Measurements from ENCODE around the gene TMEM115.

TMEM115 gene

DNA sequence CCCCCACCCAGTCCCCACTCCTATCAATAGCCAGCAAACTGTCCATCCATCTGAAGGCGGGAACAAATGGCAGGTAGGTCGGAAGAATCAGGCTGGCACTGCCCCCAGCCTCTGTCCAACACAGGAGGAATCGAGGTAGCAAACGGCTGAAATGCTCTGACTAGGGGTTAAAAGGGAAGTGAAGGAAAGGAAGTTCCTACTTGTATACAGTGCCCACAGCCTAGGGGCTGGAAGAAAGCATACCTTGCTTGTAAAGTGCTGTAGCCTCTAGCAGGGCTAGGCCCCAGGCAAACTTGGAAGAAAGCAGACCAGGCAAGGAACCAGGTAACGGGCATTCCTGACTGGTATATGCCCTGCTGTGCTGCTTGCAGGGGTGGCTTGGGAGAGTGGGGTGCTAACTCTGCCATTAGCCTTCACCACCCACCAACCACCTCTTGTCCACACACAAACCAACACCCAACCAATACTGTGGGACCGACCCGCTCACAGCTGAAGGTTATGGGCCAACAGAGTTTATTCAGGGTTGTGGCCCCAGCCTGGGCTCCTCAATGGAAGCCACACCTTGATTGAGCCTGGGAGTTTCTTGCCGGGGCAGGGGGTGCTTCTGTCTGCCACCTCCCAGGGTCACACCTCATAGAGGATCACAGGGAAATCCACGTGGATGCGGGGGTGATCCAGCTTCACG is 33.7 kb downstream of the TMEM115 start:
- no peaks in the 10 kb centered on the region for H3K9me3 Mint-ChIP-seq
- peaks cover 9% of the 10 kb centered on the region for H3K36me3 Mint-ChIP-seq (ENCODE audit: low read depth)
- TF ChIP-seq, protein P1, sequence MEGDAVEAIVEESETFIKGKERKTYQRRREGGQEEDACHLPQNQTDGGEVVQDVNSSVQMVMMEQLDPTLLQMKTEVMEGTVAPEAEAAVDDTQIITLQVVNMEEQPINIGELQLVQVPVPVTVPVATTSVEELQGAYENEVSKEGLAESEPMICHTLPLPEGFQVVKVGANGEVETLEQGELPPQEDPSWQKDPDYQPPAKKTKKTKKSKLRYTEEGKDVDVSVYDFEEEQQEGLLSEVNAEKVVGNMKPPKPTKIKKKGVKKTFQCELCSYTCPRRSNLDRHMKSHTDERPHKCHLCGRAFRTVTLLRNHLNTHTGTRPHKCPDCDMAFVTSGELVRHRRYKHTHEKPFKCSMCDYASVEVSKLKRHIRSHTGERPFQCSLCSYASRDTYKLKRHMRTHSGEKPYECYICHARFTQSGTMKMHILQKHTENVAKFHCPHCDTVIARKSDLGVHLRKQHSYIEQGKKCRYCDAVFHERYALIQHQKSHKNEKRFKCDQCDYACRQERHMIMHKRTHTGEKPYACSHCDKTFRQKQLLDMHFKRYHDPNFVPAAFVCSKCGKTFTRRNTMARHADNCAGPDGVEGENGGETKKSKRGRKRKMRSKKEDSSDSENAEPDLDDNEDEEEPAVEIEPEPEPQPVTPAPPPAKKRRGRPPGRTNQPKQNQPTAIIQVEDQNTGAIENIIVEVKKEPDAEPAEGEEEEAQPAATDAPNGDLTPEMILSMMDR (IDR thresholded peaks at IDR 0.05; ENCODE audit: unreplicated experiment in 3 of 3): no peak
- H3K4me3 Mint-ChIP-seq: peak overlapping the region; percentile 51 to 99 (median 84)
- no peak overlapping the region for H3K27ac Mint-ChIP-seq
- no peaks in the 10 kb centered on the region for H3K27me3 Mint-ChIP-seq (ENCODE audit: low read depth)
- H3K4me1 Mint-ChIP-seq: peaks cover 23% of the 10 kb centered on the region

DNA sequence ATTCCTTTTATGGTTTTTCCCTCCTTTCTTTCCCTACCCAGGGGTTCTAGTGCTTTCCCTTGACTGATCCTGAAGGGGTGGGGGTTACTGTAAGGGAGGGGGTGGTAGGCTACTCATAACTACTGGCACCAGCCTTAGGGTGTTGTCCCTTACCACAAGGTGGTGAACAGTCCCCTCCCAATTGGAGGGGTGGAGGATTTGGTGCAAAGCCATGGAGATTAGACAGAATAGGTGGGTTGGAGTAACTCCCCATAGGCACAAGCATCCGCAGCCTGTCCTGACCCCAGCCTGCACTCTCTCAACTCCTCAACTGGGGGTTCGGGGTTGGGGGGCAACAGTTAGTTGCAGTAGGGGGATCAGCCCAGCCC is 34.2 kb downstream of the TMEM115 start:
- H3K27me3 Mint-ChIP-seq (ENCODE audit: low read depth): no peaks in the 10 kb centered on the region
- peaks cover 6% of the 10 kb centered on the region for H3K36me3 Mint-ChIP-seq (ENCODE audit: low read depth)
- TF ChIP-seq, protein P1 (IDR thresholded peaks at IDR 0.05; ENCODE audit: unreplicated experiment in 3 of 3): no peak
- peak overlapping the region; percentile 68 to 84 (median 80) for H3K4me3 Mint-ChIP-seq
- peaks cover 28% of the 10 kb centered on the region for H3K4me1 Mint-ChIP-seq
- peak overlapping the region in 2 of 3 experiments; percentile 87 to 99 for H3K27ac Mint-ChIP-seq
- H3K9me3 Mint-ChIP-seq: no peaks in the 10 kb centered on the region

DNA sequence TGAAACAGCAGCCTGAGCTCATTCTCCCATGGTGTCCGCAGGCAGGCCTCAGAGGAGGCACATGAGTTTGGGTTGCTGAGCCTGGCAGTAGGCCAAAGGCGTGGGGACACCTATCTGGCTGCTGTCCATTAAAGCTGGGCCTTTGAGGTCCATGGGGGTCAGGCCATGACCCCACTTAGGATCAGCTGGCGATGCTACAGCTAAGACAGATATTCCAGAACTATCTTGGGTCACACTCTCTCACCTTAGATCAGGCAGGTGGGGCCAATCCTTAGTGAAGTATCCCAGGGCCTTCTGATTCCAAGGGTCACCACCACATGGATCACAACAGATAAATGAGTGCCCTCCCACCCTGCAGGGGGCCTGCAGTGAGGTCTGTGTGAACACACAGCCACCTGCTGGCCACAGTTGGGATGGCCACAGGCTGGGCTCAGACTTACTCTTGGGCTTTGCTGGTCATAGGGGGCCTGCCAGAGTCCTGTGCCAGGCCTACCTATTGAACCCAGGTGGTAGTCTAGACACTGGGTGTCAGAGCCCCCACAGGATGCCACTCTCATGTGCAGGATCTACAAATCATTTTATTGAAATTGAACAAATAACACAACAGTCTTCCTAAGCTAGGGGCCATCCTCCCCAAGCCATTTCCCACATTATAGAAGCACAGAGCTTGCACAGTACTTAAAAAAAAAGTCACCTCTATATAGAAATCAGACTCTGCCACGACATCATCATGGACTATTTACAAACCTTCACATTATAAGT is 34.8 kb downstream of the TMEM115 start:
- TF ChIP-seq, protein P1 (IDR thresholded peaks at IDR 0.05; ENCODE audit: unreplicated experiment in 3 of 3): peak; percentile 82 to 85 (median 84)

DNA sequence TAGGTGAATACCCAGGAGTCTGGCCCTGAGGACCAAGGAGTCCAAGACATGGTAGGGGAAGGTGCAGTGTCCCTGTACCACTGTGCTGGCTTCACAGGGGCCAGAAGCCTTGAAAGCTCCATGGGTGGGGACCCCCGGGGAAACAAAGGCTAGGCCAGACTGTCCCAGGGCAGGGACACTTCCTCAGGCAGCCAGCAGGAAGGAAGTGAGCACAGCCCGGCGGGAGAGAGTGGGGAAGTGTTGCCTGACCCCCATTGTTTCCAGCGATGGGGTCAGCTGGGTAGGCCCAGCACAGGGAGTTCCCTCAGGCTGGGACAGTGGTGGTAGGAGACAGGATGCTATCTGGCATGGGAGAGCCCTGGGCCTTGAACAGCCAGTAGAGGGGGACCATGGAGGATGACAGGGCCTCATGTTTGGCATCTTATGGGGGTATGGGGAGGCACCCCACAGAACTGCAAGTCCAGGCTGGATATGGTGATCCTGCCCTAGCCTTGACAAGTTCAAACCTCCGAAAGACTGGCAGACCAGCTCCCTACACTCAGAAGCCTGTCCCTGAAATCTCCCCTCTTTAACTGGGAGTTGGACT is 35.6 kb downstream of the TMEM115 start:
- Mint-ChIP-seq H3K27ac (peak overlapping the region; percentile 99 to 100 (median 99)), H3K36me3 (ENCODE audit: low read depth) (peaks cover 14% of the 10 kb centered on the region), H3K27me3 (ENCODE audit: low read depth) (no peaks in the 10 kb centered on the region), H3K4me3 (peak overlapping the region in 2 of 3 experiments; percentile 80 to 92), H3K9me3 (no peaks in the 10 kb centered on the region), H3K4me1 (peaks cover 42% of the 10 kb centered on the region)
- TF ChIP-seq, protein P1 (IDR thresholded peaks at IDR 0.05; ENCODE audit: unreplicated experiment in 3 of 3): no peak

More for the DNA sequence above, 34.8 kb downstream of the TMEM115 start:
- Mint-ChIP-seq H3K27me3 (ENCODE audit: low read depth) (no peaks in the 10 kb centered on the region), H3K4me1 (peaks cover 34% of the 10 kb centered on the region), H3K9me3 (no peaks in the 10 kb centered on the region), H3K36me3 (ENCODE audit: low read depth) (peaks cover 6% of the 10 kb centered on the region), H3K4me3 (peak overlapping the region; percentile 68 to 84 (median 80)), H3K27ac (peak overlapping the region; percentile 86 to 99 (median 87))

DNA sequence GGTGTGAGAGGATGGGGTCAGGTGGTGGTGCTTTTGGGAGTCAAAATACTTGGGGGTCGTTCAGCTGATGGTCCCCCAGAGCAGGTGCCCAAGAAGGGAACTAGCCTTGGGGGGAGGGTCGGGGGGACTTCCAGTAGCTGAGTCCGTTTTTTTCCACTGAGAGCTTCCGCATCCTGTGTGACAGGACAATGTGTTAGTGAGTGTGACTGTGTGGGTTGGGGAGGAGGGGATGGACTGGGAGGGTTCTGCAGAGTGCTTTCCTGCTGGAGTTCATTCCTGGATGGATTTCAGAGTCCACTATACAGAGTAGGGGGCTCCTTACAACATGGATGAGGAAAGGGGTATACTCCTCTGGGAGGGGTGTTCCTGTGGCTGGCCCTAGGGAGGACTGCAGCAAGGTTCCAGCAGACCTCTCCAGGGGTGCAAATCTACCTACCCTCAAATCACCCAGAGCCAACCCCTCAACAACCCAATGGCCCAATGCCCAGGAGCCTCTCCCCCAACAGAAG is 36.2 kb downstream of the TMEM115 start:
- peaks cover 20% of the 10 kb centered on the region for H3K36me3 Mint-ChIP-seq (ENCODE audit: low read depth)
- no peaks in the 10 kb centered on the region for H3K27me3 Mint-ChIP-seq (ENCODE audit: low read depth)
- peaks cover 42% of the 10 kb centered on the region for H3K4me1 Mint-ChIP-seq
- TF ChIP-seq, protein P1 (IDR thresholded peaks at IDR 0.05; ENCODE audit: unreplicated experiment in 3 of 3): no peak
- peak overlapping the region; percentile 86 to 92 (median 88) for H3K4me3 Mint-ChIP-seq
- no peaks in the 10 kb centered on the region for H3K9me3 Mint-ChIP-seq
- peak overlapping the region; percentile 99 to 100 (median 99) for H3K27ac Mint-ChIP-seq
